GM23338 (cell line): ENCODE results near the gene BORCS8. TPM values are rescaled to one million over a fixed set of nuclear protein-coding genes. Genes with fewer than 3 reads are reported as not detected.

Experiments
- ATAC-seq: fragments of 200-7000 bp; cut with Tn5 transposase; 3 replicates; pipeline ENCODE4 v1.9.1; 2020
- DNase-seq: peaks from one replicate; pipeline ENCODE4 v3.0.0-alpha.2; 2015; ENCODE audit warnings: low spot score
- H2AFZ ChIP-seq: fragments of 200-600 bp; sonication (generic); 2 replicates; pipeline ENCODE4 v1.8.0; 2016; ENCODE audit warnings: antibody characterized with exemption, mild to moderate bottlenecking, moderate library complexity
- H3F3A ChIP-seq: fragments of 200-600 bp; sonication (generic); replicated peaks from 2 replicates; pipeline ENCODE4 v1.8.0; 2017; ENCODE audit warnings: antibody characterized with exemption, mixed run types, low read depth
- H3K27ac ChIP-seq: fragments of 200-600 bp; sonication (generic); 2 replicates; pipeline ENCODE4 v1.6.1; 2016; ENCODE audit warnings: low read depth
- H3K27me3 ChIP-seq: fragments of 200-600 bp; sonication (generic); 2 replicates; pipeline ENCODE4 v1.8.0; 2016; ENCODE audit warnings: mild to moderate bottlenecking, mixed run types, moderate library complexity; ENCODE audit not compliant: insufficient read depth
- H3K36me3 ChIP-seq: fragments of 200-600 bp; sonication (generic); 2 replicates; pipeline ENCODE4 v1.8.0; 2016; ENCODE audit warnings: mild to moderate bottlenecking; ENCODE audit not compliant: insufficient read depth
- H3K4me1 ChIP-seq: fragments of 200-600 bp; sonication (generic); 2 replicates; pipeline ENCODE4 v1.8.0; 2016; ENCODE audit warnings: mild to moderate bottlenecking, moderate library complexity; ENCODE audit not compliant: insufficient read depth
- H3K4me2 ChIP-seq: fragments of 200-600 bp; sonication (generic); 2 replicates; pipeline ENCODE4 v1.7.1; 2017; ENCODE audit warnings: mixed run types
- H3K4me3 ChIP-seq: fragments of 200-600 bp; sonication (generic); 2 replicates; pipeline ENCODE4 v1.6.1; 2016; ENCODE audit warnings: mixed run types
- H3K79me2 ChIP-seq: fragments of 200-600 bp; sonication (generic); replicated peaks from 2 replicates; pipeline ENCODE4 v1.8.0; 2017; ENCODE audit warnings: mild to moderate bottlenecking; ENCODE audit not compliant: insufficient read depth
- H3K9me2 ChIP-seq: fragments of 200-600 bp; sonication (generic); 2 replicates; pipeline ENCODE4 v1.8.0; 2017; ENCODE audit not compliant: insufficient read depth
- H4K20me1 ChIP-seq: fragments of 200-600 bp; sonication (generic); replicated peaks from 2 replicates; pipeline ENCODE4 v1.8.0; 2017; ENCODE audit warnings: mild to moderate bottlenecking; ENCODE audit not compliant: insufficient read depth
- H3K27ac Mint-ChIP-seq: 2 replicates; pipeline ENCODE4 v1.8.0; 2020; ENCODE audit warnings: inconsistent platforms, mild to moderate bottlenecking, moderate library complexity, mixed read lengths
- H3K27me3 Mint-ChIP-seq: 3 replicates; pipeline ENCODE4 v1.8.0; 2022; ENCODE audit warnings: low read depth, mild to moderate bottlenecking, moderate library complexity, mixed read lengths, inconsistent platforms; ENCODE audit not compliant: insufficient read depth, poor library complexity
- H3K36me3 Mint-ChIP-seq: 3 replicates; pipeline ENCODE4 v1.8.0; 2021; ENCODE audit warnings: low read depth, mild to moderate bottlenecking, inconsistent platforms, moderate library complexity, mixed read lengths
- H3K4me1 Mint-ChIP-seq: 3 replicates; pipeline ENCODE4 v1.8.0; 2020; ENCODE audit warnings: mild to moderate bottlenecking, inconsistent platforms, mixed read lengths
- H3K4me3 Mint-ChIP-seq: 3 replicates; pipeline ENCODE4 v1.8.0; 2021; ENCODE audit warnings: moderate library complexity, mild to moderate bottlenecking, inconsistent platforms, mixed read lengths
- H3K9me3 Mint-ChIP-seq: 3 replicates; pipeline ENCODE4 v1.8.0; 2020; ENCODE audit warnings: moderate library complexity, mild to moderate bottlenecking, inconsistent platforms, mixed read lengths
- ETS1 ChIP-seq: IDR thresholded peaks from 2 replicates; pipeline ENCODE4 v1.6.1; 2016; ENCODE audit warnings: antibody characterized with exemption
- EZH2 ChIP-seq: fragments of 200-600 bp; sonication (generic); IDR thresholded peaks from one replicate; pipeline ENCODE4 v1.8.0; 2017; ENCODE audit warnings: antibody characterized with exemption, mild to moderate bottlenecking, low read depth; ENCODE audit not compliant: unreplicated experiment
- EZH2phosphoT487 ChIP-seq: fragments of 200-600 bp; sonication (generic); IDR thresholded peaks from one replicate; pipeline ENCODE4 v1.8.1; 2018; ENCODE audit warnings: antibody characterized with exemption; ENCODE audit not compliant: unreplicated experiment
- JUNB ChIP-seq: IDR thresholded peaks from one replicate; pipeline ENCODE4 v1.6.1; 2016; ENCODE audit warnings: antibody characterized with exemption; ENCODE audit not compliant: unreplicated experiment
- NANOG ChIP-seq: IDR thresholded peaks from 2 replicates; pipeline ENCODE4 v1.6.1; 2016; ENCODE audit warnings: antibody characterized with exemption, borderline replicate concordance
- POLR2AphosphoS5 ChIP-seq: IDR thresholded peaks from 2 replicates; pipeline ENCODE4 v1.6.1; 2016; ENCODE audit warnings: antibody characterized with exemption, low read depth
- STAT1 ChIP-seq: IDR thresholded peaks from one replicate; pipeline ENCODE4 v1.6.1; 2016; ENCODE audit warnings: antibody characterized with exemption; ENCODE audit not compliant: unreplicated experiment
- ZNF114 ChIP-seq: fragments of 250-450 bp; sonication (Bioruptor Pico); IDR thresholded peaks from 2 replicates; pipeline ENCODE4 v1.5.0; 2020; ENCODE audit warnings: mild to moderate bottlenecking, moderate library complexity
- ZNF331 ChIP-seq: fragments of 250-450 bp; sonication (Bioruptor Pico); IDR thresholded peaks from 2 replicates; pipeline ENCODE4 v1.5.0; 2020; ENCODE audit warnings: low read depth, mild to moderate bottlenecking, moderate library complexity
- polyA plus RNA-seq: library from polyadenylated mRNA; unstranded; fragments of >200 nt; fragmentation: Nextera tagmentation; extraction: Ambion mirVana; gene quantifications from 2 replicates; pipeline ENCODE4 v1.2.1, GENCODE V29; 2016
- total RNA-seq: library from RNA; depleted of rRNA; stranded (reverse); fragments of >200 nt; shearing (Covaris generic); gene quantifications from 2 replicates; pipeline ENCODE4 v1.2.3, GENCODE V29; 2014
- TF ChIP-seq, protein P1 (sequence below): fragments of 250-450 bp; sonication (Bioruptor Pico); IDR thresholded peaks from 2 replicates; pipeline ENCODE4 v1.5.0; 2020; ENCODE audit warnings: mild to moderate bottlenecking, moderate library complexity
- TF ChIP-seq, protein P2 (sequence below): IDR thresholded peaks from one replicate; pipeline ENCODE4 v1.6.1; 2018; ENCODE audit warnings: antibody characterized with exemption; ENCODE audit not compliant: unreplicated experiment
- TF ChIP-seq, protein P3 (sequence below), 2 experiments: fragments of 200-600 bp in 1 of 2; sonication (generic) in 1 of 2; conservative IDR thresholded peaks; 2 replicates each; pipeline versions ENCODE4 v1.5.1 to v1.6.1; 2016 to 2017; ENCODE audit warnings: antibody characterized with exemption in 2 of 2, low read depth in 2 of 2, mild to moderate bottlenecking in 2 of 2, moderate library complexity in 1 of 2

Gene BORCS8
- total and polyA plus RNA-seq, 2 experiments from 2014 or later: 15.1 to 18.8 TPM

- no peak overlapping the region for H3K4me2 ChIP-seq
- DNase-seq (no peak), ATAC-seq (no peak)
- no peak overlapping the region for H3K4me3 Mint-ChIP-seq
- H3K27me3 ChIP-seq: no peaks in the 10 kb centered on the region
- peaks cover 21% of the 10 kb centered on the region for H3K36me3 Mint-ChIP-seq
- H3F3A ChIP-seq: 0 out of 2 replicates have a peak, but pooled peaks cover 4% of the 10 kb centered on the region
- H3K4me3 ChIP-seq: no peak overlapping the region
- no peaks in the 10 kb centered on the region for H3K9me3 Mint-ChIP-seq
- H3K4me1 Mint-ChIP-seq: peaks cover 10% of the 10 kb centered on the region
- no peaks in the 10 kb centered on the region for H3K79me2 ChIP-seq
- H3K9me2 ChIP-seq: no peaks in the 10 kb centered on the region
- H3K27ac ChIP-seq: no peak overlapping the region
- TF ChIP-seq ETS1 (no peak), ZNF114 (CRISPR knock-in tag) (no peak), JUNB (no peak), ZNF331 (CRISPR knock-in tag) (no peak), EZH2phosphoT487 (no peak), NANOG (no peak), STAT1 (no peak), POLR2AphosphoS5 (no peak), EZH2 (no peak)
- TF ChIP-seq, protein P1, sequence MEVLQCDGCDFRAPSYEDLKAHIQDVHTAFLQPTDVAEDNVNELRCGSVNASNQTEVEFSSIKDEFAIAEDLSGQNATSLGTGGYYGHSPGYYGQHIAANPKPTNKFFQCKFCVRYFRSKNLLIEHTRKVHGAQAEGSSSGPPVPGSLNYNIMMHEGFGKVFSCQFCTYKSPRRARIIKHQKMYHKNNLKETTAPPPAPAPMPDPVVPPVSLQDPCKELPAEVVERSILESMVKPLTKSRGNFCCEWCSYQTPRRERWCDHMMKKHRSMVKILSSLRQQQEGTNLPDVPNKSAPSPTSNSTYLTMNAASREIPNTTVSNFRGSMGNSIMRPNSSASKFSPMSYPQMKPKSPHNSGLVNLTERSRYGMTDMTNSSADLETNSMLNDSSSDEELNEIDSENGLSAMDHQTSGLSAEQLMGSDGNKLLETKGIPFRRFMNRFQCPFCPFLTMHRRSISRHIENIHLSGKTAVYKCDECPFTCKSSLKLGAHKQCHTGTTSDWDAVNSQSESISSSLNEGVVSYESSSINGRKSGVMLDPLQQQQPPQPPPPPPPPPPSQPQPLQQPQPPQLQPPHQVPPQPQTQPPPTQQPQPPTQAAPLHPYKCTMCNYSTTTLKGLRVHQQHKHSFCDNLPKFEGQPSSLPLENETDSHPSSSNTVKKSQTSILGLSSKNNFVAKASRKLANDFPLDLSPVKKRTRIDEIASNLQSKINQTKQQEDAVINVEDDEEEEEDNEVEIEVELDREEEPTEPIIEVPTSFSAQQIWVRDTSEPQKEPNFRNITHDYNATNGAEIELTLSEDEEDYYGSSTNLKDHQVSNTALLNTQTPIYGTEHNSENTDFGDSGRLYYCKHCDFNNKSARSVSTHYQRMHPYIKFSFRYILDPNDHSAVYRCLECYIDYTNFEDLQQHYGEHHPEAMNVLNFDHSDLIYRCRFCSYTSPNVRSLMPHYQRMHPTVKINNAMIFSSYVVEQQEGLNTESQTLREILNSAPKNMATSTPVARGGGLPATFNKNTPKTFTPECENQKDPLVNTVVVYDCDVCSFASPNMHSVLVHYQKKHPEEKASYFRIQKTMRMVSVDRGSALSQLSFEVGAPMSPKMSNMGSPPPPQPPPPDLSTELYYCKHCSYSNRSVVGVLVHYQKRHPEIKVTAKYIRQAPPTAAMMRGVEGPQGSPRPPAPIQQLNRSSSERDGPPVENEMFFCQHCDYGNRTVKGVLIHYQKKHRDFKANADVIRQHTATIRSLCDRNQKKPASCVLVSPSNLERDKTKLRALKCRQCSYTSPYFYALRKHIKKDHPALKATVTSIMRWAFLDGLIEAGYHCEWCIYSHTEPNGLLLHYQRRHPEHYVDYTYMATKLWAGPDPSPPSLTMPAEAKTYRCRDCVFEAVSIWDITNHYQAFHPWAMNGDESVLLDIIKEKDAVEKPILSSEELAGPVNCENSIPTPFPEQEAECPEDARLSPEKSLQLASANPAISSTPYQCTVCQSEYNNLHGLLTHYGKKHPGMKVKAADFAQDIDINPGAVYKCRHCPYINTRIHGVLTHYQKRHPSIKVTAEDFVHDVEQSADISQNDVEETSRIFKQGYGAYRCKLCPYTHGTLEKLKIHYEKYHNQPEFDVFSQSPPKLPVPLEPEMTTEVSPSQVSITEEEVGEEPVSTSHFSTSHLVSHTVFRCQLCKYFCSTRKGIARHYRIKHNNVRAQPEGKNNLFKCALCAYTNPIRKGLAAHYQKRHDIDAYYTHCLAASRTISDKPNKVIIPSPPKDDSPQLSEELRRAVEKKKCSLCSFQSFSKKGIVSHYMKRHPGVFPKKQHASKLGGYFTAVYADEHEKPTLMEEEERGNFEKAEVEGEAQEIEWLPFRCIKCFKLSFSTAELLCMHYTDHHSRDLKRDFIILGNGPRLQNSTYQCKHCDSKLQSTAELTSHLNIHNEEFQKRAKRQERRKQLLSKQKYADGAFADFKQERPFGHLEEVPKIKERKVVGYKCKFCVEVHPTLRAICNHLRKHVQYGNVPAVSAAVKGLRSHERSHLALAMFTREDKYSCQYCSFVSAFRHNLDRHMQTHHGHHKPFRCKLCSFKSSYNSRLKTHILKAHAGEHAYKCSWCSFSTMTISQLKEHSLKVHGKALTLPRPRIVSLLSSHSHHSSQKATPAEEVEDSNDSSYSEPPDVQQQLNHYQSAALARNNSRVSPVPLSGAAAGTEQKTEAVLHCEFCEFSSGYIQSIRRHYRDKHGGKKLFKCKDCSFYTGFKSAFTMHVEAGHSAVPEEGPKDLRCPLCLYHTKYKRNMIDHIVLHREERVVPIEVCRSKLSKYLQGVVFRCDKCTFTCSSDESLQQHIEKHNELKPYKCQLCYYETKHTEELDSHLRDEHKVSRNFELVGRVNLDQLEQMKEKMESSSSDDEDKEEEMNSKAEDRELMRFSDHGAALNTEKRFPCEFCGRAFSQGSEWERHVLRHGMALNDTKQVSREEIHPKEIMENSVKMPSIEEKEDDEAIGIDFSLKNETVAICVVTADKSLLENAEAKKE: no peak
- TF ChIP-seq, protein P2, sequence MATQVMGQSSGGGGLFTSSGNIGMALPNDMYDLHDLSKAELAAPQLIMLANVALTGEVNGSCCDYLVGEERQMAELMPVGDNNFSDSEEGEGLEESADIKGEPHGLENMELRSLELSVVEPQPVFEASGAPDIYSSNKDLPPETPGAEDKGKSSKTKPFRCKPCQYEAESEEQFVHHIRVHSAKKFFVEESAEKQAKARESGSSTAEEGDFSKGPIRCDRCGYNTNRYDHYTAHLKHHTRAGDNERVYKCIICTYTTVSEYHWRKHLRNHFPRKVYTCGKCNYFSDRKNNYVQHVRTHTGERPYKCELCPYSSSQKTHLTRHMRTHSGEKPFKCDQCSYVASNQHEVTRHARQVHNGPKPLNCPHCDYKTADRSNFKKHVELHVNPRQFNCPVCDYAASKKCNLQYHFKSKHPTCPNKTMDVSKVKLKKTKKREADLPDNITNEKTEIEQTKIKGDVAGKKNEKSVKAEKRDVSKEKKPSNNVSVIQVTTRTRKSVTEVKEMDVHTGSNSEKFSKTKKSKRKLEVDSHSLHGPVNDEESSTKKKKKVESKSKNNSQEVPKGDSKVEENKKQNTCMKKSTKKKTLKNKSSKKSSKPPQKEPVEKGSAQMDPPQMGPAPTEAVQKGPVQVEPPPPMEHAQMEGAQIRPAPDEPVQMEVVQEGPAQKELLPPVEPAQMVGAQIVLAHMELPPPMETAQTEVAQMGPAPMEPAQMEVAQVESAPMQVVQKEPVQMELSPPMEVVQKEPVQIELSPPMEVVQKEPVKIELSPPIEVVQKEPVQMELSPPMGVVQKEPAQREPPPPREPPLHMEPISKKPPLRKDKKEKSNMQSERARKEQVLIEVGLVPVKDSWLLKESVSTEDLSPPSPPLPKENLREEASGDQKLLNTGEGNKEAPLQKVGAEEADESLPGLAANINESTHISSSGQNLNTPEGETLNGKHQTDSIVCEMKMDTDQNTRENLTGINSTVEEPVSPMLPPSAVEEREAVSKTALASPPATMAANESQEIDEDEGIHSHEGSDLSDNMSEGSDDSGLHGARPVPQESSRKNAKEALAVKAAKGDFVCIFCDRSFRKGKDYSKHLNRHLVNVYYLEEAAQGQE: no peak
- TF ChIP-seq, protein P3, sequence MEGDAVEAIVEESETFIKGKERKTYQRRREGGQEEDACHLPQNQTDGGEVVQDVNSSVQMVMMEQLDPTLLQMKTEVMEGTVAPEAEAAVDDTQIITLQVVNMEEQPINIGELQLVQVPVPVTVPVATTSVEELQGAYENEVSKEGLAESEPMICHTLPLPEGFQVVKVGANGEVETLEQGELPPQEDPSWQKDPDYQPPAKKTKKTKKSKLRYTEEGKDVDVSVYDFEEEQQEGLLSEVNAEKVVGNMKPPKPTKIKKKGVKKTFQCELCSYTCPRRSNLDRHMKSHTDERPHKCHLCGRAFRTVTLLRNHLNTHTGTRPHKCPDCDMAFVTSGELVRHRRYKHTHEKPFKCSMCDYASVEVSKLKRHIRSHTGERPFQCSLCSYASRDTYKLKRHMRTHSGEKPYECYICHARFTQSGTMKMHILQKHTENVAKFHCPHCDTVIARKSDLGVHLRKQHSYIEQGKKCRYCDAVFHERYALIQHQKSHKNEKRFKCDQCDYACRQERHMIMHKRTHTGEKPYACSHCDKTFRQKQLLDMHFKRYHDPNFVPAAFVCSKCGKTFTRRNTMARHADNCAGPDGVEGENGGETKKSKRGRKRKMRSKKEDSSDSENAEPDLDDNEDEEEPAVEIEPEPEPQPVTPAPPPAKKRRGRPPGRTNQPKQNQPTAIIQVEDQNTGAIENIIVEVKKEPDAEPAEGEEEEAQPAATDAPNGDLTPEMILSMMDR (conservative IDR thresholded peaks at IDR 0.05; ENCODE audit: low read depth in 2 of 2): no peak
- H3K27ac Mint-ChIP-seq: no peak overlapping the region
- H3K36me3 ChIP-seq: no peaks in the 10 kb centered on the region
- H3K27me3 Mint-ChIP-seq: peaks cover 8% of the 10 kb centered on the region
- H4K20me1 ChIP-seq: no peaks in the 10 kb centered on the region
- H2AFZ ChIP-seq: no peak overlapping the region
- no peaks in the 10 kb centered on the region for H3K4me1 ChIP-seq
These were observed 39.1 kb downstream of the BORCS8 start for GRCh38 chr19:19152668-19153384.
